ENCODE results near the gene MAP1LC3A.

MAP1LC3A gene

DNA sequence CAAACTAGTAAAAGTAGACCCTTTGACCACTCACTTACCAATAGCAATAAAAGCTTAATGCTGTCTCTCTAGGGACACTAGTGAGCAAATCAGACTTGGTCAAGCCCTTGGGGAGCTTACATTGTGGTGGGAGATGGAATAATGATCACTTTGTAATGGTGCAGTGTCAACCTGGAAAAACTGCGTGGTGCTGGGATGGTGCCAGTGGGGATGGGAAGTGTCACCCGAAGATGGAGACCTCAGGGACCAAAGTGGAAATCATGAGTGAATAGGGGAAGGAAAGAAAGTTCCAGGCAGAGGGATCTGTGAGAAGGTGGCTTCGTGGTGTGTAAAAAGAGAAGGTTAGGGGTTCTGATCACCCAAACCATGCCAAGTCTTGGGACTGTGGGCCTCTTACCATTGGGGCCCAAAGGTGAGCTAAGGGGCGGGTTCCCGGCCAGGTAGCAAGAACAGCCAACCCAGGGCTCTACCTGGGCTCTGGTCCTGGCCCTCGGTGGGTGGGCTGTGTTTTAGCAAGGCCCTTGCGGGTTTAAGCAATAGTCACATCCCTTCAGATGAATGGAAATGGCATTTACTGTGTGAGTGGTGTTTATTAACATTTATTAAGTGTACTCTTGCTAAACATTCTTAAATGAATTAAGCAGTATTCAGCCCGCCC is 26.8 kb upstream of the MAP1LC3A start:
- H2AFZ ChIP-seq (ENCODE audit: low read depth, low read length, severe bottlenecking): no peak overlapping the region
- TF ChIP-seq EZH2phosphoT487 (conservative IDR thresholded peaks at IDR 0.05; ENCODE audit: low read length): no peak
- TF ChIP-seq, protein P1, sequence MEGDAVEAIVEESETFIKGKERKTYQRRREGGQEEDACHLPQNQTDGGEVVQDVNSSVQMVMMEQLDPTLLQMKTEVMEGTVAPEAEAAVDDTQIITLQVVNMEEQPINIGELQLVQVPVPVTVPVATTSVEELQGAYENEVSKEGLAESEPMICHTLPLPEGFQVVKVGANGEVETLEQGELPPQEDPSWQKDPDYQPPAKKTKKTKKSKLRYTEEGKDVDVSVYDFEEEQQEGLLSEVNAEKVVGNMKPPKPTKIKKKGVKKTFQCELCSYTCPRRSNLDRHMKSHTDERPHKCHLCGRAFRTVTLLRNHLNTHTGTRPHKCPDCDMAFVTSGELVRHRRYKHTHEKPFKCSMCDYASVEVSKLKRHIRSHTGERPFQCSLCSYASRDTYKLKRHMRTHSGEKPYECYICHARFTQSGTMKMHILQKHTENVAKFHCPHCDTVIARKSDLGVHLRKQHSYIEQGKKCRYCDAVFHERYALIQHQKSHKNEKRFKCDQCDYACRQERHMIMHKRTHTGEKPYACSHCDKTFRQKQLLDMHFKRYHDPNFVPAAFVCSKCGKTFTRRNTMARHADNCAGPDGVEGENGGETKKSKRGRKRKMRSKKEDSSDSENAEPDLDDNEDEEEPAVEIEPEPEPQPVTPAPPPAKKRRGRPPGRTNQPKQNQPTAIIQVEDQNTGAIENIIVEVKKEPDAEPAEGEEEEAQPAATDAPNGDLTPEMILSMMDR (IDR thresholded peaks at IDR 0.05; ENCODE audit: insufficient read depth, low read length, poor library complexity, severe bottlenecking): no peak
- H3K4me2 ChIP-seq (ENCODE audit: low read depth, low read length, poor library complexity, severe bottlenecking): no peak overlapping the region
- H3K4me3 ChIP-seq (ENCODE audit: insufficient read depth, low read length, poor library complexity, severe bottlenecking): no peak overlapping the region
- no peak overlapping the region for H3K9ac ChIP-seq (ENCODE audit: low read length)
- no peaks in the 10 kb centered on the region for H3F3A ChIP-seq (ENCODE audit: insufficient read depth)
- H3K36me3 ChIP-seq (ENCODE audit: low read length): no peaks in the 10 kb centered on the region
- H3K79me2 ChIP-seq (ENCODE audit: insufficient read depth, low read length): no peaks in the 10 kb centered on the region
- H3K9me2 ChIP-seq (replicated peaks; ENCODE audit: insufficient read depth, low read length): no peaks in the 10 kb centered on the region
- H3K27me3 ChIP-seq (ENCODE audit: low read length): no peaks in the 10 kb centered on the region
- no peaks in the 10 kb centered on the region for H4K20me1 ChIP-seq (ENCODE audit: low read depth, low read length)
- no peak overlapping the region for H3K27ac ChIP-seq (ENCODE audit: low read depth, low read length)
- no peaks in the 10 kb centered on the region for H3K9me3 ChIP-seq (ENCODE audit: insufficient read depth, low read length)

DNA sequence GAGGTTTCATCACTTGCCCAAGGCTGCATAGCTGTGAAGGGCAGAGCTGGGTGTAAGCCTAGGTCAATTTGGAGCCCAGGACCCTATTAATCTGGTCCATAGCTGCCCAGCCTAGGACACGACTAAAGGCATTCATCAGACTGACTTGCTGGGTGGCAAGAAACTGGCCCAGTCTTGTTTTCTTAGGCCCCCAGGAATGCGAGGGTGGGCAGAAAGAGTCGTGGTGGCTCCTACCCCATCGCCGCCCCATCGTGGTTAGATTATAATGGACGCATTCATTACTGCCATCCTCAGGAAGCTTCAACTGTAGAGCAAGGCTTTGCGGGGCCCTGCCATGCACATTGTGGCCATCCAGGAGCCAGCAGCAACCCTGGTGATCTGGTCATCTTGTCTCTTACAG is 26.2 kb upstream of the MAP1LC3A start:
- H3K36me3 ChIP-seq (ENCODE audit: low read length): no peaks in the 10 kb centered on the region
- no peak overlapping the region for H3K4me2 ChIP-seq (ENCODE audit: low read depth, low read length, poor library complexity, severe bottlenecking)
- no peaks in the 10 kb centered on the region for H3K9me2 ChIP-seq (replicated peaks; ENCODE audit: insufficient read depth, low read length)
- no peaks in the 10 kb centered on the region for H3F3A ChIP-seq (ENCODE audit: insufficient read depth)
- H3K9ac ChIP-seq (ENCODE audit: low read length): no peak overlapping the region
- no peak overlapping the region for H2AFZ ChIP-seq (ENCODE audit: low read depth, low read length, severe bottlenecking)
- H4K20me1 ChIP-seq (ENCODE audit: low read depth, low read length): no peaks in the 10 kb centered on the region
- H3K9me3 ChIP-seq (ENCODE audit: insufficient read depth, low read length): no peaks in the 10 kb centered on the region
- H3K4me3 ChIP-seq (ENCODE audit: insufficient read depth, low read length, poor library complexity, severe bottlenecking): no peak overlapping the region
- H3K27ac ChIP-seq (ENCODE audit: low read depth, low read length): no peak overlapping the region
- no peak for TF ChIP-seq EZH2phosphoT487 (conservative IDR thresholded peaks at IDR 0.05; ENCODE audit: low read length)
- TF ChIP-seq, protein P1 (IDR thresholded peaks at IDR 0.05; ENCODE audit: insufficient read depth, low read length, poor library complexity, severe bottlenecking): no peak
- no peaks in the 10 kb centered on the region for H3K79me2 ChIP-seq (ENCODE audit: insufficient read depth, low read length)
- no peaks in the 10 kb centered on the region for H3K27me3 ChIP-seq (ENCODE audit: low read length)

DNA sequence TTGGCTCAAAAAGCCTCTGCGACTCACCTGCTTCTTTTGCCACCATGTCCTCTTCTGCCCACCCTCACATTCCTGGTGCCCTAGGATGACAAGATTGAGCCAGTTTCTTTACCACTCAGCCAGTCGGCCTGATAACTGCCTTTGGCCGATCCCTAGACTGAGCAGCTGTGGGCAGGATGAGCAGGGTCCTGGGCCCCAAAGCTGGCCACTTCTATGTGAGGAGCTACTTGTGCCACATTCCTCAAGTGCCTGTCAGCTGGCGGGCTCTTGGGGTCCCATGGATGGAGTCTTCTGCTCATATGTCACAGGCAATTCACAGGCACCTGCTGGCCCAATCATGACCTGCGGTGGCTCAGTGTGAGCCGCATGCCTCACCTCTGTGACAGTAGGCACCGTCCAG is 25.8 kb upstream of the MAP1LC3A start:
- Histone ChIP-seq H3K9ac (ENCODE audit: low read length) (no peak overlapping the region), H4K20me1 (ENCODE audit: low read depth, low read length) (no peaks in the 10 kb centered on the region), H3K4me2 (ENCODE audit: low read depth, low read length, poor library complexity, severe bottlenecking) (no peak overlapping the region), H3K79me2 (ENCODE audit: insufficient read depth, low read length) (no peaks in the 10 kb centered on the region), H3F3A (ENCODE audit: insufficient read depth) (no peaks in the 10 kb centered on the region), H3K27me3 (ENCODE audit: low read length) (no peaks in the 10 kb centered on the region), H3K9me2 (replicated peaks; ENCODE audit: insufficient read depth, low read length) (no peaks in the 10 kb centered on the region), H3K9me3 (ENCODE audit: insufficient read depth, low read length) (no peaks in the 10 kb centered on the region), H3K27ac (ENCODE audit: low read depth, low read length) (no peak overlapping the region), H2AFZ (ENCODE audit: low read depth, low read length, severe bottlenecking) (no peak overlapping the region), H3K4me3 (ENCODE audit: insufficient read depth, low read length, poor library complexity, severe bottlenecking) (no peak overlapping the region), H3K36me3 (ENCODE audit: low read length) (no peaks in the 10 kb centered on the region)
- TF ChIP-seq EZH2phosphoT487 (conservative IDR thresholded peaks at IDR 0.05; ENCODE audit: low read length): no peak
- TF ChIP-seq, protein P1 (IDR thresholded peaks at IDR 0.05; ENCODE audit: insufficient read depth, low read length, poor library complexity, severe bottlenecking): no peak

All from SU-DHL-6 (cell line).